Gastrocnemius medialis (tissue), 4 donors: ENCODE results near the gene ZFHX3. TPM values are rescaled to one million over a fixed set of nuclear protein-coding genes. Genes with fewer than 3 reads are reported as not detected.

Source experiments
- ATAC-seq, 2 donors: fragments of 150-250 bp; one replicate each; pipeline ENCODE4 v1.9.1; 2016
- DNase-seq, 2 donors: peaks; one replicate each; pipeline ENCODE4 v3.0.0-alpha.2; 2019
- H3K27ac ChIP-seq, 4 donors: fragments of 200-600 bp; sonication (generic); 1 replicate in 1 of 4; 2 replicates in 3 of 4; pipeline ENCODE4 v1.5.1; 2016 to 2018; ENCODE audit warnings: mild to moderate bottlenecking in 2 of 4, moderate library complexity in 1 of 4
- H3K27me3 ChIP-seq, 3 donors: fragments of 200-600 bp; sonication (generic) in 2 of 3; 1 replicate in 1 of 3; 2 replicates in 2 of 3; pipeline versions ENCODE4 v1.5.1 to v1.6.0; 2016 to 2019; ENCODE audit warnings: mild to moderate bottlenecking in 1 of 3, moderate library complexity in 1 of 3
- H3K36me3 ChIP-seq, 2 donors: fragments of 200-600 bp; sonication (generic) in 1 of 2; one replicate each; pipeline ENCODE4 v1.5.1; 2017 to 2018
- H3K4me1 ChIP-seq, 2 donors: fragments of 200-600 bp; sonication (generic) in 1 of 2; one replicate each; pipeline ENCODE4 v1.5.1; 2016 to 2017; ENCODE audit warnings: mild to moderate bottlenecking in 2 of 2
- H3K4me3 ChIP-seq, 4 donors: fragments of 200-600 bp; sonication (generic) in 3 of 4; 1 replicate in 1 of 4; 2 replicates in 3 of 4; pipeline ENCODE4 v1.5.1; 2016 to 2019; ENCODE audit warnings: mild to moderate bottlenecking in 2 of 4
- H3K9me3 ChIP-seq, 3 donors: fragments of 200-600 bp; sonication (generic) in 2 of 3; 1 replicate in 1 of 3; 2 replicates in 2 of 3; pipeline ENCODE4 v1.5.1; 2016 to 2019
- CTCF ChIP-seq, 5 experiments: fragments of 450-650 bp in 3 of 5; fragments of 200-600 bp in 2 of 5; sonication (generic) in 2 of 5; IDR thresholded peaks in 4 of 5; conservative IDR thresholded peaks in 1 of 5; 1 replicate in 4 of 5; 2 replicates in 1 of 5; pipeline ENCODE4 v1.5.1; 2016 to 2019; ENCODE audit warnings: antibody characterized with exemption in 5 of 5, mild to moderate bottlenecking in 3 of 5, moderate library complexity in 3 of 5
- POLR2A ChIP-seq, 2 donors: fragments of 450-650 bp; IDR thresholded peaks; one replicate each; pipeline ENCODE4 v1.6.1; 2017; ENCODE audit warnings: antibody characterized with exemption in 2 of 2, mild to moderate bottlenecking in 2 of 2, moderate library complexity in 2 of 2
- in situ Hi-C, 4 donors: fragments of 200-750 bp; cut with MboI; loops; one replicate each; pipeline versions ENCODE4 v1.15.0 to v1.8.0; 2017; ENCODE audit warnings: low sequenced_read_pairs in 4 of 4
- intact Hi-C: fragments of 100-400 bp; cut with DNase I; formaldehyde crosslinking; loops from one replicate; pipeline ENCODE4 v1.15.1; 2023; ENCODE audit warnings: low total_unique reads
- total RNA-seq, 4 donors: library from RNA; depleted of rRNA; stranded (reverse); fragments of >200 nt; gene quantifications; one replicate each; pipeline versions ENCODE4 v1.1.0 to v1.2.3, GENCODE V29; 2016

The ZFHX3 gene
- total RNA-seq, 4 donors from 2014 or later = 14.0 to 28.5 (median 27.3) TPM

DNA sequence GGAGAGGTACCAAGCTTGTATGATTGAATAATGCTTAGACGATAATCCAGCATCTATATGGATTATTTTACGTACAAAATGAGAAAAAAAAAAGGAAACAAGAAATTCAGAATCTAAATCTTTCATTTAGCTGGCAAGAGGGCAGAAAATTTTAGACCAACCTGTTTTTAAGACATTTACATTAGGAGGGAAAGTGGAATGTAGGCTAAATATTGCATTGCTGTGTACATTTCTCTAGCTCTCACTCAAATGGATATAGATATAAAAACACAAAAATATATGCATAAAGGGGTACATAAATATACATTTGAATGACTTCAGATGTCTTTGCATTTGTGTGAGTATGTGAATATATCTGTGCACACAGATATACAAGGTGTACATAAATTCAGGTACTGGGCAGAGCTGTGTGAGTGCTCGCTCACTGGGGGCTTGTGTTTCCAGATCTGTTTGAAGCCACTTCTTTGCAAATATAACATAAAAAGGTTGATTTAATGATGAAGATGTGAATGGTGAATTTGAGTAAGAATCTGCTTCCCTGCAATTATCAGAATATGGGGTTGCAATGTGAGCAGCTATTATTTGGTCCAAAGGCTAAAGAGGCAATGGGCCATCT, 14.2 kb upstream of the ZFHX3 start:
- no peak for ATAC-seq
- H3K36me3 ChIP-seq = no peaks in the 10 kb centered on the region
- TF ChIP-seq CTCF (IDR thresholded peaks at IDR 0.05 in 4 of 5, conservative IDR thresholded peaks at IDR 0.05 in 1 of 5) = no peak
- TF ChIP-seq POLR2A (IDR thresholded peaks at IDR 0.05) = no peak
- in situ Hi-C loops = loop anchor here in 2 of 4 donors (25.0 kb wide), 1 partner anchor 225 kb away; no protein-coding TSS in a partner anchor
- DNase-seq = no peak
- H3K27ac ChIP-seq = peak overlapping the region; percentile 94 to 99 (median 99)
- intact Hi-C loops = no loop called here
- H3K4me3 ChIP-seq = peak overlapping the region in 2 of 4 donors; percentile 29 to 44
- H3K4me1 ChIP-seq = peaks cover 36% of the 10 kb centered on the region in 2 donors
- peaks cover 0 to 25% (median 5%) of the 10 kb centered on the region in 3 donors for H3K27me3 ChIP-seq
- H3K9me3 ChIP-seq = no peaks in the 10 kb centered on the region

DNA sequence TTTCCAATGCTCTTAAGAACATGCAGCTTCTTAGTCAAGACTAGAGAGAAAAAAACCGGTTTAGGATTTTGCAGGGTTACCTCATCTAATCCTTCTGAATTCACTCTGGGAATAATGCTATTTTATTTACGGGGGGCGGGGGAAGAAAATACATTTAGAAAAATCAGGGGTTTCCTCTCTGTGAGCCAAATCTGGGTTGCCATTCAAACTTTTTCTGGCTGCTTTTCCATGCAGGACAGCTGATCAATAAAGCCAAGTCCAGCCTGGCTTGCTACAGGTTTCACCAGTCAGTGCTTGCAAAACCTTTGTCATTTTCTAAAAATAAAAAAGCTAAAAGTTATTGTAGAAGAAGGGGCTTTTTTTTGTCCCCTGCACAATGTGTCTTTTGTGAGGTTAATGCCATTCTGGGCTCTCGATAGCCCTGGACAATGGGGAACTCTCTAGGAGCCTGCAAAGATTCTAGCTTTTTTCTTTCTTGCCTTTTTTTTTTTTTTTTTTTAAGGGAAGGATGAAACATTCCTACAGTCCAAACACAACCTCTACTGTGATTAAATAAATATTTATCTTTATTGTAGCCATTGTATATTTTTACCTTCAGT, 13.1 kb upstream of the ZFHX3 start:
- Histone ChIP-seq H3K4me3 (peak overlapping the region; percentile 10 to 82 (median 72)), H3K27ac (peak overlapping the region; percentile 94 to 99 (median 99)), H3K36me3 (no peaks in the 10 kb centered on the region), H3K27me3 (peaks cover 0 to 22% (median 5%) of the 10 kb centered on the region in 3 donors), H3K9me3 (no peaks in the 10 kb centered on the region), H3K4me1 (peaks cover 25 to 38% of the 10 kb centered on the region in 2 donors)
- ATAC-seq (no peak), DNase-seq (no peak)
- intact Hi-C loops = no loop called here
- in situ Hi-C loops = loop anchor here in 2 of 4 donors (25.0 kb wide), 1 partner anchor 224 kb away; no protein-coding TSS in a partner anchor
- TF ChIP-seq POLR2A (IDR thresholded peaks at IDR 0.05) = no peak
- TF ChIP-seq CTCF (IDR thresholded peaks at IDR 0.05 in 4 of 5, conservative IDR thresholded peaks at IDR 0.05 in 1 of 5) = no peak

GRCh38 chr16:73059779-73060615, 12.1 kb upstream of the ZFHX3 start:
- ATAC-seq (no peak), DNase-seq (no peak)
- Histone ChIP-seq H3K4me3 (peak overlapping the region; percentile 70 to 82 (median 74)), H3K9me3 (no peaks in the 10 kb centered on the region), H3K4me1 (peaks cover 22 to 47% of the 10 kb centered on the region in 2 donors), H3K27me3 (peaks cover 0 to 16% (median 3%) of the 10 kb centered on the region in 3 donors), H3K27ac (peak overlapping the region; percentile 94 to 99 (median 99)), H3K36me3 (no peaks in the 10 kb centered on the region)
- TF ChIP-seq POLR2A (IDR thresholded peaks at IDR 0.05) (no peak), CTCF (IDR thresholded peaks at IDR 0.05 in 4 of 5, conservative IDR thresholded peaks at IDR 0.05 in 1 of 5) (no peak)
- intact Hi-C loops = no loop called here
- in situ Hi-C loops = loop anchor here in 3 of 4 donors (10.0 to 25.0 kb wide), 2 partner anchors 223 to 225 kb away; no protein-coding TSS in a partner anchor

- intact Hi-C loops = no loop called here
- peak overlapping the region; percentile 94 to 99 (median 99) for H3K27ac ChIP-seq
- ATAC-seq = peak; percentile 8 to 9
These were observed 10.9 kb upstream of the ZFHX3 start for GRCh38 chr16:73058616-73059409.

More at GRCh38 chr16:73058616-73059409, 10.9 kb upstream of the ZFHX3 start:
- DNase-seq = no peak
- peaks cover 33 to 55% of the 10 kb centered on the region in 2 donors for H3K4me1 ChIP-seq
- no peaks in the 10 kb centered on the region for H3K36me3 ChIP-seq
- in situ Hi-C loops = loop anchor here in 3 of 4 donors (10.0 to 25.0 kb wide), 2 partner anchors 222 to 224 kb away; no protein-coding TSS in a partner anchor
- H3K9me3 ChIP-seq = no peaks in the 10 kb centered on the region
- TF ChIP-seq POLR2A (IDR thresholded peaks at IDR 0.05) (peak; percentile 10 to 32), CTCF (IDR thresholded peaks at IDR 0.05 in 4 of 5, conservative IDR thresholded peaks at IDR 0.05 in 1 of 5) (no peak)
- H3K4me3 ChIP-seq = peak overlapping the region; percentile 70 to 82 (median 74)
- peaks cover 0 to 10% (median 0%) of the 10 kb centered on the region in 3 donors for H3K27me3 ChIP-seq
